H1 (cell line): ENCODE results near the gene C6orf163. TPM values are rescaled to one million over a fixed set of nuclear protein-coding genes. Genes with fewer than 3 reads are reported as not detected.

Experiments
- CTCF ChIA-PET: fragments of 300-600 bp; sonication (Branson Sonifier 250); formaldehyde crosslinking; loops from one replicate; lab custom pipeline; 2021; ENCODE audit not compliant: partially characterized antibody; lab: Charles Lee
- POLR2A ChIA-PET: fragments of 300-600 bp; sonication (Branson Sonifier 250); formaldehyde crosslinking; loops from one replicate; lab custom pipeline; 2021; ENCODE audit warnings: inconsistent platforms; ENCODE audit not compliant: partially characterized antibody; lab: Charles Lee
- DNase-seq, 2 experiments: peaks; one replicate each; pipeline versions ENCODE4 v3.0.0 to v3.0.0-alpha.2; 2010 to 2022; ENCODE audit warnings: low spot score in 2 of 2, low read depth in 1 of 2, mixed read lengths in 1 of 2
- FAIRE-seq: peaks from 2 replicates; lab custom pipeline; 2011; peaks lifted over from hg19 to GRCh38; lab: Jason Lieb, UNC
- H2AFZ ChIP-seq: 2 replicates; pipeline ENCODE4 v1.8.1; 2012; ENCODE audit warnings: low read length, inconsistent platforms
- H2AK5ac ChIP-seq: 2 replicates; pipeline ENCODE4 v1.6.1; 2013; ENCODE audit warnings: low read depth, low read length
- H2BK120ac ChIP-seq: replicated peaks from 2 replicates; pipeline ENCODE3; 2013; ENCODE audit warnings: low read depth, low read length, inconsistent platforms
- H2BK12ac ChIP-seq: 2 replicates; pipeline ENCODE4 v1.6.1; 2013; ENCODE audit warnings: low read depth, low read length
- H2BK15ac ChIP-seq: 2 replicates; pipeline ENCODE4 v1.6.1; 2013; ENCODE audit warnings: low read length
- H2BK20ac ChIP-seq: 2 replicates; pipeline ENCODE4 v1.6.1; 2013; ENCODE audit warnings: low read length
- H2BK5ac ChIP-seq: 2 replicates; pipeline ENCODE4 v1.6.1; 2013; ENCODE audit warnings: low read depth, low read length
- H3K14ac ChIP-seq: 2 replicates; pipeline ENCODE4 v1.6.1; 2013; ENCODE audit warnings: inconsistent platforms; ENCODE audit not compliant: insufficient read length
- H3K18ac ChIP-seq: 2 replicates; pipeline ENCODE4 v1.6.1; 2013; ENCODE audit warnings: low read length; ENCODE audit errors: extremely low read depth
- H3K23ac ChIP-seq: 2 replicates; pipeline ENCODE4 v1.6.1; 2013; ENCODE audit warnings: inconsistent platforms; ENCODE audit not compliant: insufficient read length
- H3K23me2 ChIP-seq: 2 replicates; pipeline ENCODE4 v1.6.1; 2013; ENCODE audit warnings: low read depth, low read length
- H3K27ac ChIP-seq: 2 replicates; pipeline ENCODE4 v1.6.1; 2011; ENCODE audit warnings: low read depth, low read length, inconsistent platforms
- H3K27me3 ChIP-seq, 4 experiments: replicated peaks in 1 of 4; 1 replicate in 1 of 4; 2 replicates in 3 of 4; pipeline versions ENCODE4 v1.6.1 to v1.8.1; 2011 to 2013; ENCODE audit warnings: low read length in 3 of 4, mild to moderate bottlenecking in 3 of 4, inconsistent platforms in 2 of 4, mixed read lengths in 2 of 4, moderate library complexity in 1 of 4; ENCODE audit not compliant: control insufficient read depth in 3 of 4, insufficient read depth in 3 of 4; ENCODE audit errors: extremely low read depth in 1 of 4
- H3K36me3 ChIP-seq, 4 experiments: 2 replicates each; pipeline versions ENCODE4 v1.6.1 to v1.8.1; 2011 to 2013; ENCODE audit warnings: mild to moderate bottlenecking in 4 of 4, low read length in 3 of 4, moderate library complexity in 2 of 4, control low read depth in 1 of 4, inconsistent platforms in 1 of 4; ENCODE audit not compliant: insufficient read depth in 4 of 4, control insufficient read depth in 2 of 4
- H3K4ac ChIP-seq: replicated peaks from 2 replicates; pipeline ENCODE3; 2013; ENCODE audit warnings: low read length, low read depth, mixed read lengths, inconsistent platforms; ENCODE audit not compliant: insufficient read length
- H3K4me1 ChIP-seq, 4 experiments: replicated peaks in 1 of 4; 1 replicate in 1 of 4; 2 replicates in 3 of 4; pipeline versions ENCODE4 v1.6.1 to v1.8.1; 2011 to 2013; ENCODE audit warnings: low read length in 3 of 4, inconsistent platforms in 2 of 4, mixed read lengths in 1 of 4; ENCODE audit not compliant: insufficient read depth in 4 of 4, control insufficient read depth in 3 of 4
- H3K4me2 ChIP-seq, 2 experiments: 2 replicates each; pipeline versions ENCODE4 v1.6.1 to v1.8.1; 2011 to 2013; ENCODE audit warnings: low read depth in 2 of 2, low read length in 2 of 2, control low read depth in 1 of 2, inconsistent platforms in 1 of 2, mild to moderate bottlenecking in 1 of 2; ENCODE audit not compliant: insufficient read depth in 1 of 2
- H3K4me3 ChIP-seq, 4 experiments: fragments of 200-600, 300-600 bp in 1 of 4; sonication (generic), shearing (Covaris generic), sonication (Bioruptor Twin) in 1 of 4; 2 replicates each; pipeline versions ENCODE4 v1.5.1 to v1.8.1; 2011 to 2016; ENCODE audit warnings: low read length in 4 of 4, low read depth in 3 of 4, control low read depth in 2 of 4, inconsistent platforms in 2 of 4, mild to moderate bottlenecking in 2 of 4, mixed read lengths in 1 of 4, moderate library complexity in 1 of 4; ENCODE audit not compliant: insufficient read depth in 2 of 4; ENCODE audit errors: extremely low read depth in 1 of 4
- H3K56ac ChIP-seq: replicated peaks from 2 replicates; pipeline ENCODE3; 2013; ENCODE audit warnings: low read depth, mild to moderate bottlenecking, mixed read lengths, low read length, inconsistent platforms; ENCODE audit not compliant: insufficient read length
- H3K79me1 ChIP-seq: 2 replicates; pipeline ENCODE4 v1.6.1; 2013; ENCODE audit warnings: low read depth, low read length, control low read depth
- H3K79me2 ChIP-seq, 2 experiments: 2 replicates each; pipeline versions ENCODE4 v1.6.1 to v1.8.1; 2012 to 2013; ENCODE audit warnings: low read length in 2 of 2, mild to moderate bottlenecking in 2 of 2, inconsistent platforms in 1 of 2; ENCODE audit not compliant: insufficient read depth in 2 of 2, control insufficient read depth in 1 of 2
- H3K9ac ChIP-seq, 4 experiments: replicated peaks in 1 of 4; 1 replicate in 1 of 4; 2 replicates in 3 of 4; pipeline versions ENCODE4 v1.6.1 to v1.8.1; 2011 to 2013; ENCODE audit warnings: low read depth in 3 of 4, low read length in 3 of 4, control low read depth in 2 of 4, mild to moderate bottlenecking in 2 of 4, moderate library complexity in 2 of 4, inconsistent platforms in 1 of 4; ENCODE audit errors: extremely low read depth in 1 of 4
- H3K9me3 ChIP-seq, 2 experiments: 2 replicates each; pipeline versions ENCODE4 v1.6.1 to v1.8.1; 2012 to 2013; ENCODE audit warnings: mild to moderate bottlenecking in 2 of 2, moderate library complexity in 2 of 2, control low read depth in 1 of 2, inconsistent platforms in 1 of 2, low read depth in 1 of 2, low read length in 1 of 2, mixed read lengths in 1 of 2; ENCODE audit not compliant: insufficient read depth in 2 of 2
- H4K20me1 ChIP-seq, 2 experiments: replicated peaks in 1 of 2; 2 replicates each; pipeline versions ENCODE3 to v1.8.1; 2011 to 2013; ENCODE audit warnings: inconsistent platforms in 2 of 2, low read length in 2 of 2, mild to moderate bottlenecking in 1 of 2; ENCODE audit not compliant: insufficient read depth in 2 of 2, control insufficient read depth in 1 of 2
- H4K5ac ChIP-seq: 2 replicates; pipeline ENCODE4 v1.6.1; 2013; ENCODE audit warnings: low read length, low read depth, mixed read lengths, inconsistent platforms; ENCODE audit not compliant: insufficient read length
- H4K8ac ChIP-seq: 2 replicates; pipeline ENCODE4 v1.8.0; 2013; ENCODE audit warnings: mild to moderate bottlenecking, moderate library complexity, low read length, inconsistent platforms; ENCODE audit not compliant: insufficient read depth; ENCODE audit errors: extremely low read depth
- H4K91ac ChIP-seq: replicated peaks from 2 replicates; pipeline ENCODE3; 2013; ENCODE audit warnings: low read length, mixed read lengths, inconsistent platforms; ENCODE audit not compliant: insufficient read length
- ASH2L ChIP-seq: fragments of 200-600, 300-600 bp; sonication (generic); IDR thresholded peaks from one replicate; pipeline ENCODE4 v1.7.1; 2017; ENCODE audit warnings: low read length
- ATF3 ChIP-seq: IDR thresholded peaks from 2 replicates; pipeline ENCODE4 v1.6.1; 2011; ENCODE audit warnings: low read depth, mild to moderate bottlenecking, low read length; ENCODE audit not compliant: insufficient read depth
- BACH1 ChIP-seq: IDR thresholded peaks from 2 replicates; pipeline ENCODE4 v1.6.1; 2012; ENCODE audit warnings: low read length, improper control_type of control experiment
- CTBP2 ChIP-seq: IDR thresholded peaks from 2 replicates; pipeline ENCODE4 v1.7.0; 2011; ENCODE audit warnings: borderline replicate concordance, mild to moderate bottlenecking, moderate library complexity, mixed read lengths, low read length; ENCODE audit not compliant: insufficient read depth, insufficient read length
- HDAC2 ChIP-seq, 2 experiments: fragments of 300-600 bp in 1 of 2; sonication (generic) in 1 of 2; IDR thresholded peaks; 2 replicates each; pipeline ENCODE4 v1.6.1; 2011 to 2012; ENCODE audit warnings: low read depth in 2 of 2, low read length in 2 of 2, mild to moderate bottlenecking in 2 of 2, moderate library complexity in 2 of 2, borderline replicate concordance in 1 of 2, inconsistent platforms in 1 of 2
- KDM5A ChIP-seq: fragments of 200-600 bp; IDR thresholded peaks from 2 replicates; pipeline ENCODE4 v1.7.1; 2012; ENCODE audit warnings: mild to moderate bottlenecking, low read length, inconsistent platforms, mixed read lengths
- PHF8 ChIP-seq: fragments of 200-600 bp; sonication (generic); conservative IDR thresholded peaks from 2 replicates; pipeline ENCODE4 v1.7.1; 2012; ENCODE audit warnings: low read depth, mild to moderate bottlenecking, inconsistent platforms, low read length, moderate library complexity
- RNF2 ChIP-seq: fragments of 200-900, 300-1000 bp; sonication (generic); IDR thresholded peaks from 2 replicates; pipeline ENCODE4 v1.7.1; 2016; ENCODE audit warnings: borderline replicate concordance, low read depth, mild to moderate bottlenecking, antibody characterized with exemption, low read length; ENCODE audit not compliant: poor library complexity, severe bottlenecking; ENCODE audit errors: missing control alignments
- SAP30 ChIP-seq: fragments of 300-600 bp; sonication (generic); IDR thresholded peaks from 2 replicates; pipeline ENCODE4 v1.7.1; 2012; ENCODE audit warnings: low read length, moderate library complexity, mild to moderate bottlenecking, inconsistent platforms; ENCODE audit not compliant: insufficient read depth, insufficient replicate concordance
- TAF7 ChIP-seq: optimal IDR thresholded peaks from 2 replicates; pipeline ENCODE3; 2011; ENCODE audit warnings: low read depth, mild to moderate bottlenecking, inconsistent platforms, low read length, moderate library complexity, borderline replicate concordance
- TBP ChIP-seq: IDR thresholded peaks from 2 replicates; pipeline ENCODE4 v1.6.1; 2011; ENCODE audit warnings: low read depth, low read length, improper control_type of control experiment
- TCF12 ChIP-seq: IDR thresholded peaks from 2 replicates; pipeline ENCODE4 v1.6.1; 2011; ENCODE audit warnings: low read depth, mild to moderate bottlenecking, low read length
- WGBS, 2 experiments: shearing (Covaris generic) in 1 of 2; methylation state at CpG; one replicate each; pipeline versions ENCODE4 v1.1.6 to v1.1.7; 2013 to 2015; ENCODE audit warnings: low lambda C conversion rate in 2 of 2, mixed read lengths in 2 of 2, inconsistent platforms in 1 of 2, low coverage in 1 of 2, missing lambda C conversion rate in 1 of 2; ENCODE audit not compliant: insufficient replicate concordance in 2 of 2, insufficient coverage in 1 of 2, insufficient read length in 1 of 2; ENCODE audit errors: extremely low coverage in 1 of 2, missing lambda C conversion rate in 1 of 2; 5-methylcytosine and 5-hydroxymethylcytosine counted together
- polyA plus RNA-seq, 7 experiments: library from polyadenylated mRNA; depleted of rRNA in 3 of 7; stranded (reverse) in 5 of 7; unstranded in 2 of 7; fragments of >200 nt in 5 of 7; fragments of 200-250 nt in 2 of 7; gene quantifications; 1 replicate in 5 of 7; 2 replicates in 1 of 7; 4 replicates in 1 of 7; pipeline versions ENCODE4 v1.2.1 to v1.2.3, GENCODE V29; 2011 to 2013; ENCODE audit warnings: missing spikeins in 2 of 7, mixed read lengths in 2 of 7
- total RNA-seq: library from RNA; stranded (reverse); fragmentation: NEBNext Ultra II Directional; extraction: Animal tissue kit (Norgen Biotek cat#: 25700); gene quantifications from 2 replicates; pipeline ENCODE4 v1.2.1, GENCODE V29; 2021
- TF ChIP-seq, protein P1 (sequence below): IDR thresholded peaks from 2 replicates; pipeline ENCODE4 v1.6.1; 2012; ENCODE audit warnings: inconsistent platforms

C6orf163 gene
- total and polyA plus RNA-seq, 2 of the 8 experiments (the other 6 are each of a cell fraction or from before 2014, with no cell fraction given) = 0.36 to 1.5 TPM

DNA sequence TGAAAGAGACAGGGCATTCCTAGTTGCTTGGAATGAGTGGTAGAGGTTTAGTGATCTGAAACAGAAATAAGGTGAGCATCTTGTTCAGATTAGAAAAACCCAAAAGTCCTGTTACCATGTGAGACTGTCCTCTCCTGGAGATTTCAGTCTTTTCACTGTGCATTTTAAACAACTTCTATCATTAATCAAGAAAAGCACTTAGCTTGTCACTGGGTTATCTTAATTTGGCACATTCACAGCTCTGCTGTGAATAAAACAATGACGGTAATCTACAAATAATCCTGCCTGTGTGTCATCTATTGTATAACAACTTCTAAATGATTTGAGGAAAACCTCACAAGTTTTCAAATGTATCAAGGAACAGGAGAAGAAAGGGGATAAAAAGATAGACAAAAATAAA, 31.8 kb upstream of the C6orf163 start:
- no peak overlapping the region for H4K8ac ChIP-seq
- WGBS, 2 experiments = 0% methylated on average over 1 of the region's 1 CpG; no CpG with 5 or more reads in 1 of the 2 experiments
- no peak for TF ChIP-seq SAP30
- no peak for TF ChIP-seq HDAC2 (IDR thresholded peaks at IDR 0.05; ENCODE audit: borderline replicate concordance in 1 of 2, low read depth in 2 of 2, low read length in 2 of 2)
- TF ChIP-seq ASH2L = no peak
- TF ChIP-seq PHF8 = no peak
- no peak for TF ChIP-seq TBP
- TF ChIP-seq, protein P1, sequence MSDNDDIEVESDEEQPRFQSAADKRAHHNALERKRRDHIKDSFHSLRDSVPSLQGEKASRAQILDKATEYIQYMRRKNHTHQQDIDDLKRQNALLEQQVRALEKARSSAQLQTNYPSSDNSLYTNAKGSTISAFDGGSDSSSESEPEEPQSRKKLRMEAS = no peak
- TF ChIP-seq RNF2 = no peak
- TF ChIP-seq TCF12 = no peak
- TF ChIP-seq CTBP2 = no peak
- TF ChIP-seq ATF3 = no peak
- TF ChIP-seq BACH1 = no peak
- no peak for TF ChIP-seq KDM5A
- no peak for TF ChIP-seq TAF7

More for the DNA sequence above, 31.8 kb upstream of the C6orf163 start:
- Histone ChIP-seq H3K27me3 (no peaks in the 10 kb centered on the region), H3K79me2 (no peaks in the 10 kb centered on the region), H3K9ac (no peak overlapping the region), H3K14ac (no peak overlapping the region), H2AFZ (no peak overlapping the region), H3K4me3 (no peak overlapping the region), H3K23ac (no peak overlapping the region), H3K36me3 (no peaks in the 10 kb centered on the region), H4K5ac (no peak overlapping the region), H3K4ac (no peak overlapping the region), H3K27ac (no peak overlapping the region), H3K18ac (no peak overlapping the region), H2BK15ac (no peak overlapping the region), H2BK5ac (no peak overlapping the region), H4K20me1 (no peaks in the 10 kb centered on the region), H4K91ac (no peak overlapping the region), H3K56ac (no peak overlapping the region), H2BK20ac (no peak overlapping the region), H3K79me1 (no peaks in the 10 kb centered on the region), H2AK5ac (no peak overlapping the region), H2BK12ac (no peak overlapping the region), H3K4me2 (no peak overlapping the region), H3K4me1 (no peaks in the 10 kb centered on the region), H2BK120ac (no peak overlapping the region), H3K23me2 (no peaks in the 10 kb centered on the region), H3K9me3 (no peaks in the 10 kb centered on the region)
- no peak for FAIRE-seq
- DNase-seq = no peak
- CTCF ChIA-PET = no interaction called here
- POLR2A ChIA-PET = interaction anchor here (1.8 kb wide), 1 partner anchor 9 kb away, joined by 7 read pairs; the partner anchor contains the start of gene SMIM8
